ENCODE results near the gene PUM1. TPM values are rescaled to one million over a fixed set of nuclear protein-coding genes. Genes with fewer than 3 reads are reported as not detected.

PUM1 gene
- total and polyA plus RNA-seq, 2 experiments from 2014 or later = 68.6 to 97.4 TPM

- Histone ChIP-seq H2AFZ (no peak overlapping the region), H3K36me3 (replicated peaks; ENCODE audit: insufficient read depth, low read depth) (no peaks in the 10 kb centered on the region), H3K4me3 (no peak overlapping the region), H3K4me1 (ENCODE audit: insufficient read depth) (peaks cover 7% of the 10 kb centered on the region), H4K20me1 (ENCODE audit: insufficient read depth, poor library complexity, severe bottlenecking) (peaks cover 5% of the 10 kb centered on the region), H3K4me2 (no peak overlapping the region), H3K9me2 (replicated peaks; ENCODE audit: insufficient read depth) (no peaks in the 10 kb centered on the region), H3K27ac (no peak overlapping the region), H3K79me2 (peaks cover 2% of the 10 kb centered on the region), H3K9me3 (ENCODE audit: low read depth) (no peaks in the 10 kb centered on the region), H3K27me3 (no peaks in the 10 kb centered on the region)
- WGBS (ENCODE audit: low lambda C conversion rate, missing lambda C conversion rate) = 44% methylated on average over 6 of the region's 6 CpGs
- DNase-seq (ENCODE audit: low spot score) = peak; percentile 62
- TF ChIP-seq CTCF (IDR thresholded peaks at IDR 0.05; ENCODE audit: poor library complexity) (peak; percentile 64), EZH2 (IDR thresholded peaks at IDR 0.05; ENCODE audit: borderline replicate concordance) (no peak)
Measured at GRCh38 chr1:30929135-30929889, 136.2 kb downstream of the PUM1 start.

GRCh38 chr1:30928789-30929134 lies 136.8 kb downstream of the PUM1 start:
- Histone ChIP-seq H3K27me3 (no peaks in the 10 kb centered on the region), H4K20me1 (ENCODE audit: insufficient read depth, poor library complexity, severe bottlenecking) (no peaks in the 10 kb centered on the region), H3K36me3 (replicated peaks; ENCODE audit: insufficient read depth, low read depth) (no peaks in the 10 kb centered on the region), H3K27ac (peak overlapping the region; percentile 23), H2AFZ (no peak overlapping the region), H3K4me2 (no peak overlapping the region), H3K9me3 (ENCODE audit: low read depth) (no peaks in the 10 kb centered on the region), H3K4me1 (ENCODE audit: insufficient read depth) (peaks cover 2% of the 10 kb centered on the region), H3K79me2 (no peaks in the 10 kb centered on the region), H3K4me3 (no peak overlapping the region), H3K9me2 (replicated peaks; ENCODE audit: insufficient read depth) (no peaks in the 10 kb centered on the region)
- WGBS (ENCODE audit: low lambda C conversion rate, missing lambda C conversion rate) = 64% methylated on average over 2 of the region's 2 CpGs
- DNase-seq (ENCODE audit: low spot score) = no peak
- no peak for TF ChIP-seq EZH2 (IDR thresholded peaks at IDR 0.05; ENCODE audit: borderline replicate concordance)
- TF ChIP-seq CTCF (IDR thresholded peaks at IDR 0.05; ENCODE audit: poor library complexity) = no peak
- no peak for TF ChIP-seq EZH2phosphoT487 (IDR thresholded peaks at IDR 0.05; ENCODE audit: low read depth, severe bottlenecking, unreplicated experiment)

DNA sequence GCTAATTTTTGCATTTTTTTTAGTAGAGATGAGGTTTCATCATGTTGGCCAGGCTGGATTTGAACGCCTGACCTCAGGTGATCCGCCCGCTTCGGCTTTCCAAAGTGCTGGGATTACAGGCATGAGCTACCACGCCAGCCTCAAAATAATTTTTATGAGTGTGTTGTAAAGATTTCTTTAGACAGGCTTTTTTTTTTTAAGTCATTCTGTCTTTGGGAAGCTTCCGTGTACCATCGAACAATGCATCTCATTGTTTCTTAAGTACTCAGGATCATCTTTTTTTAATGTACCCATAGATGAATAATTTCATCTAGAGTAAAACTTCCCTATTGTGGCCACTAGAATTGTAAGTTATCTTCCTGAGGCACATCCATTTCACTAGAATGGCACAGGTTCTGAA lies 137.3 kb downstream of the PUM1 start:
- Histone ChIP-seq H4K20me1 (ENCODE audit: insufficient read depth, poor library complexity, severe bottlenecking) (no peaks in the 10 kb centered on the region), H3K4me2 (no peak overlapping the region), H3K9me2 (replicated peaks; ENCODE audit: insufficient read depth) (no peaks in the 10 kb centered on the region), H2AFZ (no peak overlapping the region), H3K4me1 (ENCODE audit: insufficient read depth) (no peaks in the 10 kb centered on the region), H3K27ac (no peak overlapping the region), H3K9me3 (ENCODE audit: low read depth) (no peaks in the 10 kb centered on the region), H3K27me3 (no peaks in the 10 kb centered on the region), H3K79me2 (no peaks in the 10 kb centered on the region), H3K36me3 (replicated peaks; ENCODE audit: insufficient read depth, low read depth) (no peaks in the 10 kb centered on the region), H3K4me3 (no peak overlapping the region)
- WGBS (ENCODE audit: low lambda C conversion rate, missing lambda C conversion rate) = 89% methylated on average over 7 of the region's 7 CpGs
- DNase-seq (ENCODE audit: low spot score) = no peak
- TF ChIP-seq CTCF (IDR thresholded peaks at IDR 0.05; ENCODE audit: poor library complexity) (no peak), EZH2 (IDR thresholded peaks at IDR 0.05; ENCODE audit: borderline replicate concordance) (no peak), EZH2phosphoT487 (IDR thresholded peaks at IDR 0.05; ENCODE audit: low read depth, severe bottlenecking, unreplicated experiment) (no peak)
